ENCODE data around the gene TPP1. TPM values are rescaled to one million over a fixed set of nuclear protein-coding genes. Genes with fewer than 3 reads are reported as not detected.

TPP1 gene
- total RNA-seq, 1 donor from 2014 or later = 207 TPM

GRCh38 chr11:6579681-6580080 lies 39.5 kb downstream of the TPP1 start:
- ATAC-seq = no peak
- no peak for DNase-seq
- TF ChIP-seq, protein P1, sequence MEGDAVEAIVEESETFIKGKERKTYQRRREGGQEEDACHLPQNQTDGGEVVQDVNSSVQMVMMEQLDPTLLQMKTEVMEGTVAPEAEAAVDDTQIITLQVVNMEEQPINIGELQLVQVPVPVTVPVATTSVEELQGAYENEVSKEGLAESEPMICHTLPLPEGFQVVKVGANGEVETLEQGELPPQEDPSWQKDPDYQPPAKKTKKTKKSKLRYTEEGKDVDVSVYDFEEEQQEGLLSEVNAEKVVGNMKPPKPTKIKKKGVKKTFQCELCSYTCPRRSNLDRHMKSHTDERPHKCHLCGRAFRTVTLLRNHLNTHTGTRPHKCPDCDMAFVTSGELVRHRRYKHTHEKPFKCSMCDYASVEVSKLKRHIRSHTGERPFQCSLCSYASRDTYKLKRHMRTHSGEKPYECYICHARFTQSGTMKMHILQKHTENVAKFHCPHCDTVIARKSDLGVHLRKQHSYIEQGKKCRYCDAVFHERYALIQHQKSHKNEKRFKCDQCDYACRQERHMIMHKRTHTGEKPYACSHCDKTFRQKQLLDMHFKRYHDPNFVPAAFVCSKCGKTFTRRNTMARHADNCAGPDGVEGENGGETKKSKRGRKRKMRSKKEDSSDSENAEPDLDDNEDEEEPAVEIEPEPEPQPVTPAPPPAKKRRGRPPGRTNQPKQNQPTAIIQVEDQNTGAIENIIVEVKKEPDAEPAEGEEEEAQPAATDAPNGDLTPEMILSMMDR (IDR thresholded peaks at IDR 0.05) = no peak
- peaks cover 12% of the 10 kb centered on the region for H3K9me3 ChIP-seq
- H3K4me1 ChIP-seq = peaks cover 6% of the 10 kb centered on the region
- H3K27me3 ChIP-seq = no peaks in the 10 kb centered on the region
- H3K4me3 ChIP-seq = no peak overlapping the region
- H3K27ac ChIP-seq = no peak overlapping the region
- intact Hi-C loops (cut with DNase I) = no loop called here
- H3K36me3 ChIP-seq = no peaks in the 10 kb centered on the region

GRCh38 chr11:6578134-6578533 lies 41.1 kb downstream of the TPP1 start:
- Histone ChIP-seq H3K9me3 (peaks cover under 1% of the 10 kb centered on the region), H3K4me3 (no peak overlapping the region), H3K36me3 (no peaks in the 10 kb centered on the region), H3K27me3 (no peaks in the 10 kb centered on the region), H3K27ac (no peak overlapping the region), H3K4me1 (peaks cover 6% of the 10 kb centered on the region)
- TF ChIP-seq, protein P1 (IDR thresholded peaks at IDR 0.05) = no peak
- intact Hi-C loops (cut with DNase I) = no loop called here
- DNase-seq = no peak
- no peak for ATAC-seq

GRCh38 chr11:6576471-6577373 lies 42.5 kb downstream of the TPP1 start:
- intact Hi-C loops (cut with DNase I) = no loop called here
- Histone ChIP-seq H3K27ac (no peak overlapping the region), H3K27me3 (no peaks in the 10 kb centered on the region), H3K4me3 (no peak overlapping the region), H3K36me3 (no peaks in the 10 kb centered on the region), H3K9me3 (no peaks in the 10 kb centered on the region), H3K4me1 (peaks cover 6% of the 10 kb centered on the region)
- peak; percentile 57 for ATAC-seq
- TF ChIP-seq, protein P1 (IDR thresholded peaks at IDR 0.05) = no peak
- DNase-seq = no peak

DNA sequence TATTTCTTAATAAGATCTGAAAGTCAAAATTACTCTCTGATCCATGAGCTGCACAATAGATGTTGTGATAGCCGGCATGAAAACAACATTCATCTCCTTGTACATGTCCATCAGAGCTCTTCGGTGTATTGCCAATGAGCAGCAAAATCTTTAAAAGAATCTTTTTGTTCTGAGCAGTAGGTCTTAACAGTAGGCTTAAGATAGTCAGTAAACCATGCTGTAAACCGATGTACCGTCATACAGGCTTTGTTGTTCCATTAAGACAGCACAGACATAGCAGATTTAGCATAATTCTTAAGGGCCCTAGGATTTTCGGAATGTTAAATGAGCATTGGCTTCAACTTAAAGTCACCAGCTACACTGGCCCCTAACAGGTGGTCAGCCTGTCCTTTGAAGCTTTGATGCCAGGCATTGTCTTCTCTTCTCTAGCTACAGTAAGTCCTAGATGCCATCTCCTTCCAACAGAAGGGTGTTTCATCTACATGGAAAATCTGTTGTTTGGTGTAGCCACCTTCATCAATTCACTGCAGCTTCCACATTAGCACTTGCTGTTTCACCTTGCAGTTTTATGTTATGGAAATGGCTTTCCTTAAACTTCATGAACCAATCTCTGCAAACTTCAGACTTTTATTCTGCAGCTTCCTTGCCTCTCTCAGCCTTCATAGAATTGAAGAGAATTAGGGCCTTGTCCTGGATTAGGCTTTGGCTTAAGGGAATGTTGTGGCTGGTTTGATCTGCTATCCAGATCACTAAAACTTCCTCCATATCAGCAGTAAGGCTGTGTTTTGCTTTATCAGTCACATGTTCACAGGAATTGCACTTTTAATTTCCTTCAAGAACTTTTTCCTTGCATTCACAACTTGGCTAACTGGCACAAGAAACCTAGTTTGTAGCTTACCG lies 44.2 kb downstream of the TPP1 start:
- intact Hi-C loops (cut with DNase I) = no loop called here
- peaks cover 6% of the 10 kb centered on the region for H3K4me1 ChIP-seq

DNA sequence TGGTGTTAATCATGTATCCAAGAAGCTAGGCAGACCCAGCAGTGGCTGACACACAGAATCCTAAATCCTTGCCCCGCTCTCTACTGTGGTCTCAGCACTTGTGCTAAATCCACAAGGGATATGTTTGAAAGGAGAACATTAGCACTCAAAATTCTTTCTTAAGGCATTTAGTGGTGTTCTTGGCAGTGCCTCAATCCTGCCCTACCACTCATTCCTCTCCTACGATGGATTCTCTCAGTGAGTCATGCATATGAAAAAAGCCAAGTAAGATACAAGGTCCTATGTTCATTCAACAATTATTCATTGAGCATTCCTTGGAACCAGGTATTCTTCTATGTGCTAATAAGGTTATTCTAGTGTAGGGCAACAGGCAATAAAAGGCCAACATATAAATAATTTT lies 47.0 kb downstream of the TPP1 start:
- intact Hi-C loops (cut with DNase I) = no loop called here
- TF ChIP-seq, protein P1 (IDR thresholded peaks at IDR 0.05) = no peak
- Histone ChIP-seq H3K4me3 (no peak overlapping the region), H3K27me3 (no peaks in the 10 kb centered on the region), H3K9me3 (no peaks in the 10 kb centered on the region), H3K36me3 (no peaks in the 10 kb centered on the region), H3K27ac (no peak overlapping the region), H3K4me1 (peaks cover 6% of the 10 kb centered on the region)
- no peak for ATAC-seq
- DNase-seq = no peak

More for the DNA sequence above, 44.2 kb downstream of the TPP1 start:
- Histone ChIP-seq H3K36me3 (no peaks in the 10 kb centered on the region), H3K9me3 (no peaks in the 10 kb centered on the region), H3K4me3 (no peak overlapping the region), H3K27me3 (no peaks in the 10 kb centered on the region), H3K27ac (no peak overlapping the region)
- TF ChIP-seq, protein P1 (IDR thresholded peaks at IDR 0.05) = no peak
- ATAC-seq (no peak), DNase-seq (no peak)
